ENCODE data around the gene PRDX2.

DNA sequence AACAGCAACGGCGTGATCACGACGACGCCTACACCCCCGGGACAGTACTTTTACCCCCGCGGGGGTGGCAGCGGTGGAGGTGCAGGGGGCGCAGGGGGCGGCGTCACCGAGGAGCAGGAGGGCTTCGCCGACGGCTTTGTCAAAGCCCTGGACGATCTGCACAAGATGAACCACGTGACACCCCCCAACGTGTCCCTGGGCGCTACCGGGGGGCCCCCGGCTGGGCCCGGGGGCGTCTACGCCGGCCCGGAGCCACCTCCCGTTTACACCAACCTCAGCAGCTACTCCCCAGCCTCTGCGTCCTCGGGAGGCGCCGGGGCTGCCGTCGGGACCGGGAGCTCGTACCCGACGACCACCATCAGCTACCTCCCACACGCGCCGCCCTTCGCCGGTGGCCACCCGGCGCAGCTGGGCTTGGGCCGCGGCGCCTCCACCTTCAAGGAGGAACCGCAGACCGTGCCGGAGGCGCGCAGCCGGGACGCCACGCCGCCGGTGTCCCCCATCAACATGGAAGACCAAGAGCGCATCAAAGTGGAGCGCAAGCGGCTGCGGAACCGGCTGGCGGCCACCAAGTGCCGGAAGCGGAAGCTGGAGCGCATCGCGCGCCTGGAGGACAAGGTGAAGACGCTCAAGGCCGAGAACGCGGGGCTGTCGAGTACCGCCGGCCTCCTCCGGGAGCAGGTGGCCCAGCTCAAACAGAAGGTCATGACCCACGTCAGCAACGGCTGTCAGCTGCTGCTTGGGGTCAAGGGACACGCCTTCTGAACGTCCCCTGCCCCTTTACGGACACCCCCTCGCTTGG lies 9.3 kb downstream of the PRDX2 start:
- TF ChIP-seq POLR2A (IDR thresholded peaks at IDR 0.05; ENCODE audit: low read depth, low read length) (peak; percentile 83), TAF1 (IDR thresholded peaks at IDR 0.05; ENCODE audit: borderline replicate concordance, low read depth, low read length) (0 out of 2 replicates have a peak, but pooled peaks have one; percentile 22), POLR2AphosphoS5 (IDR thresholded peaks at IDR 0.05; ENCODE audit: low read depth, low read length) (peak; percentile 92)
